Stimulated activated CD8-positive, alpha-beta memory T cell treated with anti-CD3 and anti-CD28 coated beads, Interleukin-15, amount 100 ng/mL, for 4 hours (primary cell): Measurements from ENCODE around the gene JAGN1.
"Not testable (repeated sequence)": the region's sequence is repeated elsewhere in the genome, so short reads cannot be mapped to it uniquely, and the experiment has no call there.

Experiments
- DNase-seq, 2 donors: peaks; one replicate each; pipeline ENCODE4 v3.0.0-alpha.2; 2020; ENCODE audit warnings: low read depth in 2 of 2

The JAGN1 gene

GRCh38 chr3:9897408-9898372 lies 7.3 kb downstream of the JAGN1 start:
- DNase-seq = no peak

DNA sequence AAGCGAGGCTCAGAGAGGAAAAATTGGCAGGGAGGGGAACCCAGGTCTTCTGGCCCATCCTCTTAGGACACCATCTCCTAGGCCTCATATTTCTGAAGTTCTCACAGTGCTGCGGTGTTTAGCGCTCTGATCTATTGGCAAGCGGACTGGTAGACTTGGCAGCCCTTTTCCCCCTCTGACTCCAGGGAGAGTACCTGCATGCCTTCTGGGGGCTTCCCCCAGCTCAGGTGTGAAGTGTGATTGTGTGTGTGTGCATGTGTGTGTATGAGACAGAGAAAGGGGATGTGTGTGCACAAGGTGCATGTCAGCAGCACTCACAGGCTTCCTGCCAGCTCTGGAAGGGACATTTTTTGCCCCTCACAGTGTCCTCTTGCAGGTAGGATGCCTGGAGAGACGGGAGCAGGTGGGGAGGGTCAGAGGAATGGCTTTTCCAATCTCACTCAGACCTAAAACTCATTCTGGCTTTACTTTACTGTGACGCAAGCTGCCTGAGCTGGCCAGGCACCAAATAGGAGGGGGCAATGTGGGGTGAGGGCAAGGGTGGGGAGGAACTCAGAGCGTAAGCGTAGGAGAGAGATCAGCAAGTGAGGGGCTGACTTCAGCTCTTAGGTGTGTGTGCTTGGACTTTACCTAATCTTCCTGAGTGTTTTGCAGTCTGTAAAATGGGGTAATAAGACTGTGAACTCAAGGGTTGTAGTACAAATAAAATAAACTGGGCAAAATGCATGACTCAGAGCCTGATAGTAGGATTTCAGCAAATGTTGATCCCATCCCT lies 8.2 kb downstream of the JAGN1 start:
- DNase-seq = no peak

- no peak for DNase-seq
These were observed 8.9 kb downstream of the JAGN1 start for GRCh38 chr3:9899289-9899791.

DNA sequence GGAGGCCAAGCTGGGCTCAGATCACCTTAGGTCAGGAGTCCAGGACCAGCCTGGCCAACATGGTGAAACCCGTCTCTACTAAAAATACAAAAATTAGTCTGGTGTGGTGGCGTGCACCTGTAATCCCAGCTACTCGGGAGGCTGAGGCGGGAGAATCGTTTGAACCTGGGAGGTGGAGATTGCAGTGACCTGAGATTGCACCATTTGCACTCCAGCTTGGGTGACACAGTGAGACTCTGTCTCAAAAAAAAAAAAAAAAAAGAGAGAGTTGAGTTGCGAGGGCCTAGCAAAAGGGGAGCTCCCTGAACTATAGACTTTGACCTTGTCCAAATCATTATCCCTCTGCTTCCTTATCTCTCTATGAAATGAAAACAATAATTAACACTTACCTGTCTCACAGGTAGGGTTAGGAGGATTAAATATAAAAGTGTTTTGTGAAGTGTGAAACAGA lies 10.6 kb downstream of the JAGN1 start:
- DNase-seq = not testable (repeated sequence)

GRCh38 chr3:9901967-9902366 lies 11.6 kb downstream of the JAGN1 start:
- DNase-seq = no peak

GRCh38 chr3:9902372-9903237 lies 12.2 kb downstream of the JAGN1 start, which contains the start of gene IL17RE:
TSS of gene IL17RE (plus strand) at chr3:9902848. CDS start at chr3:9902933, 85 bp downstream.
- DNase-seq = no peak

DNA sequence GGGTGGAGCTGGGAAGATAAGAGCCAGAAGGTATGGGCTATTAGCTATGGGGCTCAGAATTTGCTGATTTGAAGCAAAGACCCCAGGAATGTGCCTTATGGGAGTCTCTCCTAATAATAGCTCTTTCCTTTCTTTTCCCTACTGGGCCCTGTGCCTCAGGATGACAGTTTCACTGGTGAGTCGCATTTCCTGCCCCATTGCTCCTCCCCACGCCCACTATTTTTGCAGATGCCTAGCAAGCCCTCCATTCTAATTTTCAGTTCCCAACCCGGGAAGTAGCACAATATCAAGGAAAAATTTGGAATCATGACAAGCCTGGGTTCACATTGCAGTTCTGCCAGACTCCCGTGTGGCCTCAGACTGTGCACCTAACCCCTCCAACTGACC lies 12.8 kb downstream of the JAGN1 start:
- no peak for DNase-seq

GRCh38 chr3:9903904-9904303 lies 13.5 kb downstream of the JAGN1 start:
- DNase-seq = no peak

- no peak for DNase-seq
These were observed 16.1 kb downstream of the JAGN1 start for GRCh38 chr3:9906480-9906879.

GRCh38 chr3:9908286-9908685 lies 17.9 kb downstream of the JAGN1 start:
- no peak for DNase-seq

DNA sequence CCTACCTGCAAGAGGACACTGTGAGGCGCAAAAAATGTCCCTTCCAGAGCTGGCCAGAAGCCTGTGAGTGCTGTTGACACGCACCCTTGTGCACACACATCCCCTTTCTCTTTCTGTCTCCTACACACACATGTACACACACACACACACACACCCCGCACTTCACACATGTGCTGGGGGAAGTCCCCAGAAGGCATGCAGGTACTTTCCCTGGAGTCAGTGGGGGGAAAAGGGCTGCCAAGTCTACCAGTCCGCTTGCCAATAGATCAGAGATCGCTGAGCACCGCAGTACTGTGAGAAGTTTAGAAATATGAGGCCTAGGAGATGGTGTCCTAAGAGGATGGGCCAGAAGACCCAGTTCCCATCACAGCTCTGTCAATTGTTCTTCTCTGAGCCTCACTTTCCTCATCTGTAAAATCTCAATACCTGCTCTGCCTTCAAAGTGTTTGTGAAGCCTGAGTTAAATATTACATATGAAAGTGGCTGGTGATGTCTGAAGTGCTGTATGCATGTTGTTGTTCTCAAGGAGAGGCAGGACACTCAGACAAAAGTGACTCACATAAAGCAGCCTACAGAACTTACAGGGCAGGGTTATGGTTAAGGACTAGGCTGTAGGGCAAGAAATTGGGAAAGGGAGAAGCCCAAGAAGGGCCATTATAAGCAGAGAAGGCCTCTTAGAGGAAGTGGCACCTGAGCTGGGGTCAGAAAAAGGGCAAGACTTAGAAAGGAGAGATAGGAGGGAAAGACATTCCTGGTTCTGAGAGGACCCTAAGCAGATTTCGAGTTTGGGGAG lies 19.0 kb downstream of the JAGN1 start:
- no peak for DNase-seq

- DNase-seq = no peak
These were observed 21.5 kb downstream of the JAGN1 start for GRCh38 chr3:9911863-9912262.

GRCh38 chr3:9912294-9912935 lies 22.0 kb downstream of the JAGN1 start:
- DNase-seq = no peak

- no peak for DNase-seq
These were observed 23.2 kb downstream of the JAGN1 start for GRCh38 chr3:9913601-9914000.

DNA sequence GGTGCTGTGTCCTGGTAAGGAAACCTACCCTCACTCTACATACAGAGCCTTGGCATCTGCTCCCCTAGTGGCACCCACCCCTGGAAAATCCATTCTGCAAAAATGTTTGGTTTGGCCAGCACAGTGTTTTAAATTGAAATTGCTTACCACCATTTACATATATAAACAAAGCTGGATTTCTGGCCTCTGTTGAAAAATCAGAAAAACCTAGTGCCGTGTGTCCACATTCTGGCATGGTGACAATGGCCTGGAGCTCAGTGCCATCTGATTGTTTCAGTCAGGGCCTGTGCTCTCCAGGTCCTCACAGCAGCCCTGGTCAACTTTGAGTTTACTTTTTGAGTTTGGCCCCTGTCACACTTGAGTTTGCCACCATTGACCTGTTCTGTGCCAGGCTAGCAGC lies 23.6 kb downstream of the JAGN1 start:
- no peak for DNase-seq

DNA sequence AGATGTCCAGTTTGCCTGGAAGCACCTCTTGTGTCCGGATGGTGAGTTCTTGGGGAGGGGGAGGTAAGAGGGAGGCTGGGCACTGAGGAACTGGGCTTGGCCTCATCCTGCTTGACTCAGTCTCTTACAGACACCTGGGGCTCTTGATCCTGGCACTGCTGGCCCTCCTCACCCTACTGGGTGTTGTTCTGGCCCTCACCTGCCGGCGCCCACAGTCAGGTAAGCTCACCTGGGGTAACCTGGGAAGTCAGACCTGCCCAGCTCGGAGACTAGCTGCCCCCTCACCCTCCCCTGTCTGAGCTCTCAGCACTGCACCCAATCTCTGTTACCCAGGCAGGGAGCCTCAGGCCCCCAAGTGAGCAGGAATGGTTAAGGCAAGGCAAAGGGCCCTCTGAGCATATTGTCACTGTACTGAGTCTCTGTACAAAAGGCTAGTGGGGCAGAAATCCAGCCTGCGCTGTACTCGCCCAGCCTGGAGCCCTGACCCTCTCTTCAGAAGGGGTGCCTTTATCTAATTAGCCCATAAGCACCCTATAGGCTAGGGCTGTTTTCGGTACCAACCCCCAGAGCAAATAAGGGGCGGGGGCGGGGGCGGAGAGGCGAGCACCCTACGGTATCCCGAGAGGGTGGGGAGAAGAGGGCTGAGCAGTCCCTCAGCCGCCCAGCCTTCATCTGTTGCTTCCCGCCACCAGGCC lies 24.3 kb downstream of the JAGN1 start:
- no peak for DNase-seq

DNA sequence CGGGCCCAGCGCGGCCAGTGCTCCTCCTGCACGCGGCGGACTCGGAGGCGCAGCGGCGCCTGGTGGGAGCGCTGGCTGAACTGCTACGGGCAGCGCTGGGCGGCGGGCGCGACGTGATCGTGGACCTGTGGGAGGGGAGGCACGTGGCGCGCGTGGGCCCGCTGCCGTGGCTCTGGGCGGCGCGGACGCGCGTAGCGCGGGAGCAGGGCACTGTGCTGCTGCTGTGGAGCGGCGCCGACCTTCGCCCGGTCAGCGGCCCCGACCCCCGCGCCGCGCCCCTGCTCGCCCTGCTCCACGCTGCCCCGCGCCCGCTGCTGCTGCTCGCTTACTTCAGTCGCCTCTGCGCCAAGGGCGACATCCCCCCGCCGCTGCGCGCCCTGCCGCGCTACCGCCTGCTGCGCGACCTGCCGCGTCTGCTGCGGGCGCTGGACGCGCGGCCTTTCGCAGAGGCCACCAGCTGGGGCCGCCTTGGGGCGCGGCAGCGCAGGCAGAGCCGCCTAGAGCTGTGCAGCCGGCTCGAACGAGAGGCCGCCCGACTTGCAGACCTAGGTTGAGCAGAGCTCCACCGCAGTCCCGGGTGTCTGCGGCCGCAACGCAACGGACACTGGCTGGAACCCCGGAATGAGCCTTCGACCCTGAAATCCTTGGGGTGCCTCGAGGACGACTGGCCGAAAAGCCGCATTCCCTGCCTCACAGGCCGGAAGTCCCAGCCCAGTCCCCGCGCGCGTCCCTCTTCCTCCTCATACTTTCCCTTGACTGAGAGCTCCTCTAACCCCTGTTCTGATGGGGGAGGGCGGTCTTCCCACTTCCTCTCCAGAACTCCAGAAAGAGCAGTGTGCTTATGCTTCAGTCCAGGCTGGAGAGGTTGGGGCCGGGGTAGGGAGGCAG lies 25.1 kb downstream of the JAGN1 start:
- no peak for DNase-seq

- no peak for DNase-seq
These were observed 25.9 kb downstream of the JAGN1 start for GRCh38 chr3:9916346-9916733.
